ENCODE results near the gene TRRAP. TPM values are rescaled to one million over a fixed set of nuclear protein-coding genes. Genes with fewer than 3 reads are reported as not detected.

The TRRAP gene
- total RNA-seq, 1 donor from 2014 or later, result 18.3 TPM

- no peak for TF ChIP-seq CTCF (conservative IDR thresholded peaks at IDR 0.05; ENCODE audit: low read depth, low read length)
- DNase-seq (ENCODE audit: low read depth), result no peak
- H3K4me3 ChIP-seq (ENCODE audit: low read depth, low read length), result no peak overlapping the region
These were observed 133.5 kb downstream of the TRRAP start for GRCh38 chr7:99011706-99012404.

- no peak for TF ChIP-seq CTCF (conservative IDR thresholded peaks at IDR 0.05; ENCODE audit: low read depth, low read length)
- no peak for DNase-seq (ENCODE audit: low read depth)
- no peak overlapping the region for H3K4me3 ChIP-seq (ENCODE audit: low read depth, low read length)
These were observed 134.4 kb downstream of the TRRAP start for GRCh38 chr7:99012722-99013121.

- no peak for TF ChIP-seq CTCF (conservative IDR thresholded peaks at IDR 0.05; ENCODE audit: low read depth, low read length)
- no peak overlapping the region for H3K4me3 ChIP-seq (ENCODE audit: low read depth, low read length)
- DNase-seq (ENCODE audit: low read depth), result no peak
These were observed 135.2 kb downstream of the TRRAP start for GRCh38 chr7:99013266-99014112.

GRCh38 chr7:99014113-99014985 is 136.0 kb downstream of the TRRAP start:
- no peak for TF ChIP-seq CTCF (conservative IDR thresholded peaks at IDR 0.05; ENCODE audit: low read depth, low read length)
- no peak overlapping the region for H3K4me3 ChIP-seq (ENCODE audit: low read depth, low read length)
- DNase-seq (ENCODE audit: low read depth), result no peak

- TF ChIP-seq CTCF (conservative IDR thresholded peaks at IDR 0.05; ENCODE audit: low read depth, low read length), result no peak
- no peak for DNase-seq (ENCODE audit: low read depth)
- H3K4me3 ChIP-seq (ENCODE audit: low read depth, low read length), result no peak overlapping the region
These were observed 137.9 kb downstream of the TRRAP start for GRCh38 chr7:99016196-99016595.

- DNase-seq (ENCODE audit: low read depth), result no peak
These were observed 141.4 kb downstream of the TRRAP start for GRCh38 chr7:99019523-99020412.

More at GRCh38 chr7:99019523-99020412, 141.4 kb downstream of the TRRAP start:
- no peak overlapping the region for H3K4me3 ChIP-seq (ENCODE audit: low read depth, low read length)
- no peak for TF ChIP-seq CTCF (conservative IDR thresholded peaks at IDR 0.05; ENCODE audit: low read depth, low read length)

Measured in epithelial cell of proximal tubule (primary cell).